Choroid plexus epithelial cell (primary cell): Measurements from ENCODE around the gene ANKRD29.

Experiments
- DNase-seq: peaks from one replicate; pipeline ENCODE4 v3.0.0-alpha.2; 2010; ENCODE audit warnings: low read depth
- H3K4me3 ChIP-seq: 2 replicates; pipeline ENCODE4 v1.5.1; 2011; ENCODE audit warnings: low read depth, mild to moderate bottlenecking, control low read depth, low read length, moderate library complexity
- CTCF ChIP-seq: conservative IDR thresholded peaks from 2 replicates; pipeline ENCODE4 v1.5.1; 2011; ENCODE audit warnings: low read depth, mild to moderate bottlenecking, control low read depth, inconsistent platforms, low read length, moderate library complexity

ANKRD29 gene

DNA sequence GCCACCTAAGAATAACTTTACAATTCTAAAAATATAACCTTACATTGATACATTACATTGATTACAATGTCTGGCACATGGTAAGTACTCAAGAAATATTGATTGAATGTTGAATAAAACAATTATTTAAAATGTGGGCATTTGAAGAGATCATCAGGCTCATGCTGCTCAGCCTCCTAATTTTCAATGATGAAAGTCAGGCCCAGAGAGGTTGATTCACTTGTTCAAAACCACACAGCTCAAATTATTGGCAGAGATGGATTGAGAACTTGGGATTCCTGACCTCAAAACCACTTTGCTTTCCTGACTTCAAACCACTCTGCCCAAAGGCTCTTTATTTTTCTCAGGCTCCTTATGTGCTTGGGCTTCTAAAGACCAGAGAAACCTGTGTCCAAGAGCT lies 34.7 kb downstream of the ANKRD29 start:
- no peak overlapping the region for H3K4me3 ChIP-seq
- TF ChIP-seq CTCF, result no peak
- DNase-seq, result no peak

DNA sequence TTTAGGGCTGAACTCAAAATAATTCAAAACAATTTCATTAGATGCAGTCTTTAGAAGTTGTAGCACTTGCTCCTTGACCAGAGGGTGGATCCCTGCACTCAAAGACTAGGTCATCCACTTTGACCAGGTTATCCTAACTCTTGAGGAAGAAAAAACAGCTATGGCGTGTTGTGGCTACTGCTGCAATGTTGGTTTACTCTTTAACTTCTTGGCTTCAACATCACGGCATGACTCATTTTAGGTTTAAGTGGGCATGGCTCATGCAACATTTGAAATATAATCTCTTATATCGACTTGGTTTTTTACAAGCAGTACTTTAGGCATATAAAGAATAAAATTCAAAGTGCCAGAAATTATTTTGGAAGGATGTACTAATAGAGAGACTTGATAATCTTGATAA lies 35.4 kb downstream of the ANKRD29 start:
- H3K4me3 ChIP-seq, result no peak overlapping the region
- peak; percentile 88 for DNase-seq
- no peak for TF ChIP-seq CTCF

DNA sequence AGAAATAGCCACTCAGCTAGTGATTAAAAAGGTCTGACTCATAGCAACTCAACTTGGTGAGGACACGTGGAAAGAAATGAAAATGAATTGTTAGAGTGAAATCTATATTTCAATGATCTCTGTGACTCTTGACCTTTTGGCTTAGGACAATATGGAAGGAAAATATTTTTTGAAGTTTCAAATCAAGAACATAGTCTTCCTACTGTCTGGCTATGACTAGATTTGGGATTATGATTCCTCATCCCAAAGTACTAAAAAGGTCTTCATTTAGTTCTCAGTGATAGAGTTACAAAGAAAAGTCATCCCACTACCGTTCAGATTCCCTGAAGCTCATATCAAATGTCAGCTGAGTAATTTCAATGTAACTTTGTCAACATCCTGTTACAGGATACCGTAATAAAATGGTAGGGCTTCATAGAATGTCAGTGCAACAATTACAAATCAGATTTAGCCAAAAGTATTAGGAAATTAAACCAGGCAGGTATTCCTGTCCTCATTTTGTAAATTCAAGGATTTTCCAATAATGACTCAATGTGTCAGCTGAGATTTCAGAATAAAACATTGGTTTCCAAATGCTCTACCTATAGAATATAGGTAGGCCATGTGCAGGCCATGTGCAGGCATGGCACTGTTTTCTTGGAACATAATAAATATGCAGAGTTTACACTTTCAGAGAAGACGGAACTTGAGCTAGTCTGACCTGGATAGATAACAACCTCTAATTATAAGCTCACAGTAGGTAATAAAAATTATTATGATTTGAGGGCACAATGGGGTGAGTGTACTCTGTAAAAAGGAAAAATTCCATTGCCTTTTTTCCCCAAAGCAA lies 36.0 kb downstream of the ANKRD29 start:
- H3K4me3 ChIP-seq, result no peak overlapping the region
- TF ChIP-seq CTCF, result no peak
- peak; percentile 55 for DNase-seq

GRCh38 chr18:23623040-23623439 lies 39.7 kb downstream of the ANKRD29 start:
- TF ChIP-seq CTCF, result no peak
- no peak overlapping the region for H3K4me3 ChIP-seq
- DNase-seq, result no peak

GRCh38 chr18:23619388-23619881 lies 43.3 kb downstream of the ANKRD29 start:
- DNase-seq, result peak; percentile 52
- peak overlapping the region; percentile 57 for H3K4me3 ChIP-seq
- no peak for TF ChIP-seq CTCF

DNA sequence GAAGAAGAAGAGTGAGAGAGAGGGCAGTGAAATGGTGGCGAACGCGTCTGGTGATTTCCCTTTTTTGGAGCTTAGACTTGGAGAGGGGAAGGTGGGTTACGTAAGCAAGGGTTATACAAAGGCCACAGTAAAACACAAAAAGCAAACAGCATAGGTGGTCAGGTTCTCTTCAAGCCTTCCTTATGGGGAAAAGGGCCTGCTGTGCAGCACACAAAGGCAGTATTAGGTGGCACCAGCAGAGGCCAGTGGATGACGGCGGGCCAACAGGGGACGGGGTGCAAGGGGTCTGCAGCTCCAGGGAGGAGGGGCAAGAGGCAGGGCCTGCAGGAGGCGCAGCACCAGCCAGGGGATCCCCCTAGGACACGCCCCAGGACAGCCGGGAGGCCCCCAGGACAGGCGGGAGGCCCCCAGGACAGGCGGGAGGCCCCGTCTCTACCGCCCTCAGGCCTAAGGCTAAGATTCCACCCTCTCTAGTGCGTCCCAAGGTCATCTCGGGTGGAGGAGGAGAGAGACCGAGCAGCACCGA lies 43.8 kb downstream of the ANKRD29 start:
- TF ChIP-seq CTCF, result peak; percentile 27
- DNase-seq, result no peak
- peak overlapping the region; percentile 57 for H3K4me3 ChIP-seq

- no peak overlapping the region for H3K4me3 ChIP-seq
- no peak for TF ChIP-seq CTCF
- DNase-seq, result no peak
Observed at GRCh38 chr18:23617412-23618014, 45.2 kb downstream of the ANKRD29 start.
